Neural cell (in vitro differentiated cells): ENCODE results near the gene LRRC71.

Experiments
- CTCF ChIP-seq: fragments of 450-650 bp; IDR thresholded peaks from 2 replicates; pipeline ENCODE4 v1.5.1; 2014; ENCODE audit warnings: antibody characterized with exemption, mild to moderate bottlenecking, moderate library complexity; ENCODE audit not compliant: poor library complexity, severe bottlenecking
- POLR2AphosphoS5 ChIP-seq: IDR thresholded peaks from 2 replicates; pipeline ENCODE4 v1.6.1; 2012

- TF ChIP-seq CTCF (no peak), POLR2AphosphoS5 (no peak)
Observed at GRCh38 chr1:156873659-156874058, 46.8 kb upstream of the LRRC71 start.
